Peyer's patch (tissue), 4 donors: ENCODE data around the gene SPRR3. TPM values are rescaled to one million over a fixed set of nuclear protein-coding genes. Genes with fewer than 3 reads are reported as not detected.

Experiments
- DNase-seq, 3 donors: peaks; one replicate each; pipeline ENCODE4 v3.0.0-alpha.2; 2017 to 2019
- H3K27ac ChIP-seq, 4 donors: fragments of 200-600 bp; sonication (generic); one replicate each; pipeline ENCODE4 v1.5.1; 2016 to 2019
- H3K27me3 ChIP-seq, 2 donors: fragments of 200-600 bp; sonication (generic); one replicate each; pipeline ENCODE4 v1.5.1; 2019
- H3K36me3 ChIP-seq, 3 donors: fragments of 200-600 bp; sonication (generic); one replicate each; pipeline ENCODE4 v1.5.1; 2016 to 2019
- H3K4me1 ChIP-seq, 4 donors: fragments of 200-600 bp; sonication (generic); one replicate each; pipeline ENCODE4 v1.5.1; 2016 to 2019
- H3K4me3 ChIP-seq, 4 donors: fragments of 200-600 bp; sonication (generic); 1 replicate in 3 of 4; 2 replicates in 1 of 4; pipeline ENCODE4 v1.5.1; 2016 to 2019; ENCODE audit warnings: mild to moderate bottlenecking in 1 of 4
- H3K9me3 ChIP-seq, 4 donors: fragments of 200-600 bp; sonication (generic); one replicate each; pipeline ENCODE4 v1.5.1; 2016 to 2019; ENCODE audit warnings: mild to moderate bottlenecking in 1 of 4
- POLR2A ChIP-seq, 2 donors: fragments of 450-650 bp; IDR thresholded peaks; one replicate each; pipeline ENCODE4 v1.5.1; 2017; ENCODE audit warnings: antibody characterized with exemption in 2 of 2, mild to moderate bottlenecking in 2 of 2, moderate library complexity in 2 of 2
- total RNA-seq, 4 donors: library from RNA; depleted of rRNA; stranded (reverse); fragments of >200 nt; gene quantifications; one replicate each; pipeline ENCODE4 v1.1.0, GENCODE V29; 2016
- TF ChIP-seq, protein P1 (sequence below), 6 experiments: fragments of 450-650 bp in 4 of 6; fragments of 200-600 bp in 2 of 6; sonication (generic) in 1 of 6; IDR thresholded peaks; one replicate each; pipeline ENCODE4 v1.5.1; 2017 to 2019; ENCODE audit warnings: antibody characterized with exemption in 6 of 6, mild to moderate bottlenecking in 3 of 6, moderate library complexity in 1 of 6

Gene SPRR3
- total RNA-seq, 4 donors from 2014 or later = 4.4 TPM; not detected in 3

DNA sequence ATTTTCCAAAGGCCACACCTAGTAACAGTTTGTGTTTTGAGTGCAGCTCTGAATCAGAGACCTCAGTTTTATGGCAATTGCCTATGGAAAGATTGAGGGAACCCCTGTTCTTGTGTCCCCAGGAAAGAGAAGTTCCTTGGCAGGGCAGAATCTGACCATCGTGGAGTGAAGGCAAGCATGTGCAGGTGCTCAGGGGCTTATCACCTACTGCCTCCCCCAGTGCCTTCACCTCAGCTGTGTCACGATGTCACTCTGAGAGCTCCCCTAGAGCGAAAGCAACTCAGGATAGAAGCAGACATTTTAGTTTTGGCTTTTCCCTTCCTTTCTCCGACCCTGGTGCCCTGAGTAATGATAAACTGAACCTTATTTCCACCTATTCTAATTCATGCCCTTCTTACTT lies 19.5 kb upstream of the SPRR3 start:
- Histone ChIP-seq H3K27ac (no peak overlapping the region), H3K36me3 (no peaks in the 10 kb centered on the region), H3K9me3 (no peaks in the 10 kb centered on the region), H3K4me1 (no peaks in the 10 kb centered on the region), H3K4me3 (no peak overlapping the region), H3K27me3 (no peaks in the 10 kb centered on the region)
- no peak for DNase-seq
- no peak for TF ChIP-seq POLR2A (IDR thresholded peaks at IDR 0.05)
- TF ChIP-seq, protein P1, sequence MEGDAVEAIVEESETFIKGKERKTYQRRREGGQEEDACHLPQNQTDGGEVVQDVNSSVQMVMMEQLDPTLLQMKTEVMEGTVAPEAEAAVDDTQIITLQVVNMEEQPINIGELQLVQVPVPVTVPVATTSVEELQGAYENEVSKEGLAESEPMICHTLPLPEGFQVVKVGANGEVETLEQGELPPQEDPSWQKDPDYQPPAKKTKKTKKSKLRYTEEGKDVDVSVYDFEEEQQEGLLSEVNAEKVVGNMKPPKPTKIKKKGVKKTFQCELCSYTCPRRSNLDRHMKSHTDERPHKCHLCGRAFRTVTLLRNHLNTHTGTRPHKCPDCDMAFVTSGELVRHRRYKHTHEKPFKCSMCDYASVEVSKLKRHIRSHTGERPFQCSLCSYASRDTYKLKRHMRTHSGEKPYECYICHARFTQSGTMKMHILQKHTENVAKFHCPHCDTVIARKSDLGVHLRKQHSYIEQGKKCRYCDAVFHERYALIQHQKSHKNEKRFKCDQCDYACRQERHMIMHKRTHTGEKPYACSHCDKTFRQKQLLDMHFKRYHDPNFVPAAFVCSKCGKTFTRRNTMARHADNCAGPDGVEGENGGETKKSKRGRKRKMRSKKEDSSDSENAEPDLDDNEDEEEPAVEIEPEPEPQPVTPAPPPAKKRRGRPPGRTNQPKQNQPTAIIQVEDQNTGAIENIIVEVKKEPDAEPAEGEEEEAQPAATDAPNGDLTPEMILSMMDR (IDR thresholded peaks at IDR 0.05) = no peak

DNA sequence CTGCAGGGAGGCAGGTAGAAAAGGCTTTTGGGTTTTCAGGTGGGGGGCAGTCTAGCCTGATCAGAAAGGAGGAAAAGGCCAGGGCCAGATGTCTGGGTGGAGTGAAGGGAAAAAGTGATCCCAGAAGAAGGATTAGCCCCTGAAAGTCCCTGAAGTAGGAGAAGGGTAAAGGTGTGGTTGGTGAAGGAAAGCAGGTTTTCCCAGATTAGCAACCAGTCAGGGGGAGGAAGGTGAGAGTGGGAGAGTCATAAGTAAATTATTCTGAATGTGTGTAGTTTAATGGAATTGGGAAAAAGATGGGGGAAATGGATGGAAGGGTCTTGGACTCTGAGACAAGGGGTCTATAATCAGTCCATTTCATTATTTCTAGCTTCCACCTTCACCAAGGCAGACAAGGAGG lies 18.3 kb upstream of the SPRR3 start:
- no peak for TF ChIP-seq POLR2A (IDR thresholded peaks at IDR 0.05)
- TF ChIP-seq, protein P1 (IDR thresholded peaks at IDR 0.05) = no peak
- DNase-seq = no peak
- H3K27me3 ChIP-seq = no peaks in the 10 kb centered on the region
- no peaks in the 10 kb centered on the region for H3K9me3 ChIP-seq
- no peaks in the 10 kb centered on the region for H3K4me1 ChIP-seq
- H3K4me3 ChIP-seq = no peak overlapping the region
- no peak overlapping the region for H3K27ac ChIP-seq
- H3K36me3 ChIP-seq = no peaks in the 10 kb centered on the region

DNA sequence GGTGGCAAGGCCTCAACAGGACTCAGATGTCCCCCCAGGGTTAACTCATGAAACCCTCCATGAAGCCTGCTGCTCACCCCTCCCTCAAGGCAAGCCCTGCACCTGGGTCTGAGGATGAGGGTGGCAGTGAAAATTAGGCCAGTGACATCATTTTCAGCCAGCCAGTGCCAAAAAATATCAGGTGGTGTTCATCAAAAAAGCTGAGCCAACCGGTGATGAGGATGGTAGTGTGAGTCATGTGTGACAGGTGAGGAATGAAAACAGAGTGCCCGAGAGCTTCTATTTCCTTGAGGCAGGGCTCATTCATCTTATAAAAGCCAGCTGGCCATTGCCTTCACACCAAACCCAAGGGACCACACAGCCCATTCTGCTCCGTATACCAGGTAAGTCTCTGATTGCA lies 17.8 kb upstream of the SPRR3 start, which contains the start of gene SPRR1A:
TSS of gene SPRR1A (plus strand) at position 339 of the 400 bp plus-strand sequence. CDS start 1,150 bp downstream, outside the sequence.
- TF ChIP-seq POLR2A (IDR thresholded peaks at IDR 0.05) = no peak
- TF ChIP-seq, protein P1 (IDR thresholded peaks at IDR 0.05) = no peak
- no peak within 1 kb of the TSS for H3K4me3 ChIP-seq
- DNase-seq = no peak
- H3K36me3 ChIP-seq = no peaks in the 10 kb centered on the region
- H3K27ac ChIP-seq = no peak within 1 kb of the TSS
- no peaks in the 10 kb centered on the region for H3K4me1 ChIP-seq
- H3K27me3 ChIP-seq = no peaks in the 10 kb centered on the region
- no peaks in the 10 kb centered on the region for H3K9me3 ChIP-seq

DNA sequence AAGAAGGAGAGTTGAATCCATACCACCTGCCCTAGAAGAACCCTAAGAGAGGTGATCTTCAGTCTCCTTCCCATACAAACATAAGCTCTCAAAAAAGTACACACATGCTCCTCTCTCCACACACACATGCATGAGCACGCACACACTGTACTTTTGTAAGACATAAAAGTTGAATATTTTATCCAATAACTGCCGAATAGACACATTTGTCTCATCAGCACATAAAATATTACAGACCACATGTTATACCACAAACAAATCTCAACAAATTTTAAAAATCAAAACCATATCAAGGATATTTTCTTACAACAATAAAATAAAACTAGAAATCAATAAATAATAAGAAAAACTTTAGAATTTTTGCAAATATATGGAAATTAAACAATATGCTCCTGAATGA lies 15.0 kb upstream of the SPRR3 start:
- Histone ChIP-seq H3K4me1 (no peaks in the 10 kb centered on the region), H3K4me3 (no peak overlapping the region), H3K27ac (no peak overlapping the region), H3K27me3 (no peaks in the 10 kb centered on the region), H3K9me3 (no peaks in the 10 kb centered on the region), H3K36me3 (no peaks in the 10 kb centered on the region)
- no peak for TF ChIP-seq POLR2A (IDR thresholded peaks at IDR 0.05)
- TF ChIP-seq, protein P1 (IDR thresholded peaks at IDR 0.05) = no peak
- no peak for DNase-seq

DNA sequence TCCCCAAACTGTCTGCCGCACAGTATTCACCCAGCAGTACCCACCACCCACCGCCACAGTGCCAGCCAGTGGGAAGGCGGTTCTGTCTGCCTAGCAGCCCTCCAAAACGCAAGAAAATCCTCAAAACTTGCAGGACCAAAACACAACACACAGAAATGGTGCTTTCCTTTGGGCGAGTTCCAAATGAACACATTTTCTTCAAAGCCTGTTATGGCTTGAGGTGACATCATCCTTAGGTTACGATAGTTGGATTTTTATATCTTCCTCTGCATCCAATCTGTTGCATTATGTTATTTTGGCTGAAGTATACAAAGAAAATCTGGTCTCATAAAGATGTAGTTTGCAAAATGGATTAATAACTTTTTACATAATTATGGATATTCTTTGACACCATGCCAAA lies 8.4 kb upstream of the SPRR3 start:
- Histone ChIP-seq H3K4me1 (no peaks in the 10 kb centered on the region), H3K9me3 (no peaks in the 10 kb centered on the region), H3K27me3 (no peaks in the 10 kb centered on the region), H3K36me3 (no peaks in the 10 kb centered on the region), H3K4me3 (no peak overlapping the region), H3K27ac (no peak overlapping the region)
- TF ChIP-seq POLR2A (IDR thresholded peaks at IDR 0.05) = no peak
- TF ChIP-seq, protein P1 (IDR thresholded peaks at IDR 0.05) = no peak
- DNase-seq = no peak

DNA sequence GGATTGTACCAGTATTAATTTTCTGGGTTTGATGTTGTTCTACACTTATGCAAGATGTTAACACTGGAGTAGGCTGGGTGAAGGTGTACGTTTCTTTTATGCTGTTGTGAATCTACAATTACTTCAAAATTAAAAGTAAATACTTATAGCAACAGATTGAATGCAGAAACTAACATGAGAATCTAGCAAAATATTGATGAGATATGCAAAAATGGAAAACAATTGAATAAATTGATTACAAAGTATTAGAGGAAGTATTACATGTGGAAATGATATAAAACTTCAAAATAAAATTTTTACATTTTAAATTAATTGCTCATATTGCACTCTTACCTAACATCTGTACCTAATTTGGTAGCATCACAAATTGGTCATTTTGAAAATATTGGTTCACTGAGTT lies 5.7 kb upstream of the SPRR3 start:
- Histone ChIP-seq H3K36me3 (no peaks in the 10 kb centered on the region), H3K27me3 (no peaks in the 10 kb centered on the region), H3K9me3 (no peaks in the 10 kb centered on the region), H3K4me3 (no peak overlapping the region), H3K27ac (no peak overlapping the region), H3K4me1 (no peaks in the 10 kb centered on the region)
- no peak for DNase-seq
- TF ChIP-seq POLR2A (IDR thresholded peaks at IDR 0.05) = no peak
- TF ChIP-seq, protein P1 (IDR thresholded peaks at IDR 0.05) = no peak
